ENCODE data around the gene DOCK11.

- TF ChIP-seq EP300 (IDR thresholded peaks at IDR 0.05; ENCODE audit: low read depth) (no peak), CTCF (IDR thresholded peaks at IDR 0.05) (no peak), POLR2A (IDR thresholded peaks at IDR 0.05) (no peak), POLR2AphosphoS5 (IDR thresholded peaks at IDR 0.05) (no peak)
Observed at GRCh38 chrX:118621081-118621759, 125.6 kb downstream of the DOCK11 start.
